ENCODE results near the gene MPI.

GRCh38 chr15:74873756-74874424 lies 16.0 kb upstream of the MPI start:
- TF ChIP-seq POLR2A (IDR thresholded peaks at IDR 0.05) = no peak
- TF ChIP-seq CTCF (IDR thresholded peaks at IDR 0.05) = no peak
